Naive thymus-derived CD8-positive, alpha-beta T cell (primary cell): ENCODE data around the gene CADM1. TPM values are rescaled to one million over a fixed set of nuclear protein-coding genes. Genes with fewer than 3 reads are reported as not detected.

ENCODE experiments used
- ATAC-seq, 2 donors: fragments of 150-1000 bp; cut with Tn5 transposase in 1 of 2; sonication (Bioruptor Pico), chemical (Tn5 transposase) in 1 of 2; 1 replicate in 1 of 2; 2 replicates in 1 of 2; pipeline ENCODE4 v1.10.0; 2021; ENCODE audit warnings: mild to moderate bottlenecking in 2 of 2, moderate library complexity in 2 of 2
- POLR2A ChIA-PET: fragments of 350-600 bp; sonication (Branson Sonifier 250); formaldehyde crosslinking; loops from one replicate; lab custom pipeline; 2021; ENCODE audit warnings: antibody characterized with exemption; lab: Charles Lee
- DNase-seq, 10 donors: peaks; one replicate each; pipeline versions ENCODE4 v3.0.0 to v3.0.0-alpha.2; 2020 to 2022
- H3K27ac Mint-ChIP-seq, 10 donors: one replicate each; pipeline ENCODE4 v1.8.0; 2020 to 2022; ENCODE audit warnings: mild to moderate bottlenecking in 10 of 10, mixed read lengths in 10 of 10, moderate library complexity in 4 of 10, inconsistent platforms in 1 of 10
- H3K27me3 Mint-ChIP-seq, 5 donors: one replicate each; pipeline ENCODE4 v1.8.0; 2021 to 2022; ENCODE audit warnings: mixed read lengths in 5 of 5
- H3K36me3 Mint-ChIP-seq, 3 donors: one replicate each; pipeline ENCODE4 v1.8.0; 2020 to 2022; ENCODE audit warnings: mixed read lengths in 3 of 3, mild to moderate bottlenecking in 2 of 3, inconsistent platforms in 1 of 3
- H3K4me1 Mint-ChIP-seq, 4 donors: one replicate each; pipeline ENCODE4 v1.8.0; 2021 to 2022; ENCODE audit warnings: mixed read lengths in 4 of 4
- H3K4me3 Mint-ChIP-seq, 10 donors: one replicate each; pipeline ENCODE4 v1.8.0; 2020 to 2022; ENCODE audit warnings: mild to moderate bottlenecking in 10 of 10, mixed read lengths in 10 of 10, moderate library complexity in 6 of 10, inconsistent platforms in 1 of 10
- H3K9me3 Mint-ChIP-seq, 9 donors: one replicate each; pipeline ENCODE4 v1.8.0; 2020 to 2022; ENCODE audit warnings: mixed read lengths in 9 of 9, mild to moderate bottlenecking in 3 of 9, inconsistent platforms in 1 of 9, moderate library complexity in 1 of 9
- polyA plus RNA-seq, 3 donors: library from polyadenylated mRNA; unstranded; fragments of 300-500 nt; fragmentation: Illumina TruSeq; gene quantifications; one replicate each; pipeline ENCODE4 v1.2.3, GENCODE V29; 2021
- total RNA-seq, 8 experiments: library from RNA in 2 of 8; stranded (reverse) in 2 of 8; gene quantifications; one replicate each; pipeline ENCODE4 v1.2.3 and lab custom pipeline; 2021 to 2026

CADM1 gene
- total and polyA plus RNA-seq, 5 experiments from 2014 or later = 3.5 TPM; not detected in 4

GRCh38 chr11:115183830-115184229 is 320.4 kb downstream of the CADM1 start:
- Mint-ChIP-seq H3K9me3 (peaks cover 0 to 2% (median 0%) of the 10 kb centered on the region in 9 donors), H3K4me1 (no peaks in the 10 kb centered on the region), H3K4me3 (no peak overlapping the region), H3K27ac (no peak overlapping the region), H3K27me3 (peaks cover 0 to 8% (median 2%) of the 10 kb centered on the region in 5 donors), H3K36me3 (no peaks in the 10 kb centered on the region)
- POLR2A ChIA-PET = no interaction called here
- DNase-seq (no peak), ATAC-seq (no peak)

GRCh38 chr11:115183136-115183535 is 321.1 kb downstream of the CADM1 start:
- Mint-ChIP-seq H3K36me3 (no peaks in the 10 kb centered on the region), H3K4me3 (no peak overlapping the region), H3K9me3 (peaks cover 0 to 2% (median 0%) of the 10 kb centered on the region in 9 donors), H3K4me1 (no peaks in the 10 kb centered on the region), H3K27me3 (peaks cover 0 to 8% (median under 1%) of the 10 kb centered on the region in 5 donors), H3K27ac (no peak overlapping the region)
- POLR2A ChIA-PET = no interaction called here
- ATAC-seq (no peak), DNase-seq (no peak)

GRCh38 chr11:115182282-115182955 is 321.8 kb downstream of the CADM1 start:
- Mint-ChIP-seq H3K4me3 (no peak overlapping the region), H3K27me3 (peaks cover 0 to 8% (median 0%) of the 10 kb centered on the region in 5 donors), H3K36me3 (no peaks in the 10 kb centered on the region), H3K9me3 (peaks cover 0 to 2% (median 0%) of the 10 kb centered on the region in 9 donors), H3K27ac (no peak overlapping the region), H3K4me1 (no peaks in the 10 kb centered on the region)
- ATAC-seq (no peak), DNase-seq (no peak)
- POLR2A ChIA-PET = no interaction called here

- Mint-ChIP-seq H3K4me3 (no peak overlapping the region), H3K4me1 (no peaks in the 10 kb centered on the region), H3K27me3 (peaks cover 0 to 2% (median 0%) of the 10 kb centered on the region in 5 donors), H3K27ac (no peak overlapping the region), H3K36me3 (no peaks in the 10 kb centered on the region), H3K9me3 (peaks cover 0 to 2% (median 0%) of the 10 kb centered on the region in 9 donors)
- POLR2A ChIA-PET = no interaction called here
- DNase-seq = no peak
- no peak for ATAC-seq
Observed at GRCh38 chr11:115181538-115181937, 322.7 kb downstream of the CADM1 start.

GRCh38 chr11:115180272-115180671 is 323.9 kb downstream of the CADM1 start:
- H3K27me3 Mint-ChIP-seq = no peaks in the 10 kb centered on the region
- no peak for ATAC-seq
- H3K27ac Mint-ChIP-seq = no peak overlapping the region
- no peak for DNase-seq
- H3K4me1 Mint-ChIP-seq = no peaks in the 10 kb centered on the region
- POLR2A ChIA-PET = interaction anchor here (0.6 kb wide), 1 partner anchor 1050 kb away, joined by 3 read pairs; no protein-coding TSS in a partner anchor
- H3K36me3 Mint-ChIP-seq = no peaks in the 10 kb centered on the region
- H3K4me3 Mint-ChIP-seq = no peak overlapping the region
- peaks cover 0 to 2% (median 0%) of the 10 kb centered on the region in 9 donors for H3K9me3 Mint-ChIP-seq

GRCh38 chr11:115179636-115180035 is 324.6 kb downstream of the CADM1 start:
- DNase-seq (no peak), ATAC-seq (no peak)
- no peaks in the 10 kb centered on the region for H3K27me3 Mint-ChIP-seq
- no peak overlapping the region for H3K27ac Mint-ChIP-seq
- no peak overlapping the region for H3K4me3 Mint-ChIP-seq
- POLR2A ChIA-PET = no interaction called here
- no peaks in the 10 kb centered on the region for H3K36me3 Mint-ChIP-seq
- H3K9me3 Mint-ChIP-seq = peaks cover 0 to 2% (median 0%) of the 10 kb centered on the region in 9 donors
- H3K4me1 Mint-ChIP-seq = no peaks in the 10 kb centered on the region

GRCh38 chr11:115178705-115179104 is 325.5 kb downstream of the CADM1 start:
- POLR2A ChIA-PET = no interaction called here
- DNase-seq (no peak), ATAC-seq (no peak)
- Mint-ChIP-seq H3K27me3 (no peaks in the 10 kb centered on the region), H3K9me3 (peaks cover 0 to 2% (median 0%) of the 10 kb centered on the region in 9 donors), H3K27ac (no peak overlapping the region), H3K36me3 (no peaks in the 10 kb centered on the region), H3K4me3 (no peak overlapping the region), H3K4me1 (no peaks in the 10 kb centered on the region)

- POLR2A ChIA-PET = interaction anchor here (0.7 kb wide), 1 partner anchor 99 kb away, joined by 6 read pairs; no protein-coding TSS in a partner anchor
- peaks cover 0 to 2% (median 0%) of the 10 kb centered on the region in 9 donors for H3K9me3 Mint-ChIP-seq
Observed at GRCh38 chr11:115173136-115173535, 331.1 kb downstream of the CADM1 start.

GRCh38 chr11:115170133-115170815 is 333.9 kb downstream of the CADM1 start:
- no peak for ATAC-seq
- H3K9me3 Mint-ChIP-seq = no peaks in the 10 kb centered on the region
- POLR2A ChIA-PET = no interaction called here
- peaks cover 4 to 20% (median 12%) of the 10 kb centered on the region in 5 donors for H3K27me3 Mint-ChIP-seq
- H3K36me3 Mint-ChIP-seq = no peaks in the 10 kb centered on the region
- DNase-seq = peak in 1 of 10 donors; percentile 12
- no peak overlapping the region for H3K27ac Mint-ChIP-seq
- no peaks in the 10 kb centered on the region for H3K4me1 Mint-ChIP-seq
- H3K4me3 Mint-ChIP-seq = no peak overlapping the region

More at GRCh38 chr11:115173136-115173535, 331.1 kb downstream of the CADM1 start:
- peaks cover 0 to 12% (median 3%) of the 10 kb centered on the region in 5 donors for H3K27me3 Mint-ChIP-seq
- DNase-seq (no peak), ATAC-seq (no peak)
- H3K4me1 Mint-ChIP-seq = no peaks in the 10 kb centered on the region
- no peaks in the 10 kb centered on the region for H3K36me3 Mint-ChIP-seq
- no peak overlapping the region for H3K27ac Mint-ChIP-seq
- H3K4me3 Mint-ChIP-seq = no peak overlapping the region

- H3K27me3 Mint-ChIP-seq = peaks cover 5 to 23% (median 12%) of the 10 kb centered on the region in 5 donors
- DNase-seq (no peak), ATAC-seq (no peak)
- POLR2A ChIA-PET = no interaction called here
- H3K27ac Mint-ChIP-seq = no peak overlapping the region
- H3K4me3 Mint-ChIP-seq = no peak overlapping the region
- no peaks in the 10 kb centered on the region for H3K36me3 Mint-ChIP-seq
- H3K4me1 Mint-ChIP-seq = no peaks in the 10 kb centered on the region
- H3K9me3 Mint-ChIP-seq = no peaks in the 10 kb centered on the region
Observed at GRCh38 chr11:115169251-115169650, 335.0 kb downstream of the CADM1 start.

GRCh38 chr11:115168686-115169085 is 335.5 kb downstream of the CADM1 start:
- no peaks in the 10 kb centered on the region for H3K36me3 Mint-ChIP-seq
- no peak overlapping the region for H3K27ac Mint-ChIP-seq
- POLR2A ChIA-PET = no interaction called here
- no peak overlapping the region for H3K4me3 Mint-ChIP-seq
- no peak for ATAC-seq
- peaks cover 6 to 23% (median 18%) of the 10 kb centered on the region in 5 donors for H3K27me3 Mint-ChIP-seq
- no peaks in the 10 kb centered on the region for H3K9me3 Mint-ChIP-seq
- DNase-seq = no peak
- no peaks in the 10 kb centered on the region for H3K4me1 Mint-ChIP-seq

- peaks cover 6 to 23% (median 18%) of the 10 kb centered on the region in 5 donors for H3K27me3 Mint-ChIP-seq
- POLR2A ChIA-PET = no interaction called here
- H3K4me1 Mint-ChIP-seq = no peaks in the 10 kb centered on the region
- no peak for DNase-seq
- H3K9me3 Mint-ChIP-seq = no peaks in the 10 kb centered on the region
- ATAC-seq = no peak
- no peak overlapping the region for H3K27ac Mint-ChIP-seq
- no peak overlapping the region for H3K4me3 Mint-ChIP-seq
- no peaks in the 10 kb centered on the region for H3K36me3 Mint-ChIP-seq
Observed at GRCh38 chr11:115168229-115168671, 336.0 kb downstream of the CADM1 start.

GRCh38 chr11:115167456-115167855 is 336.8 kb downstream of the CADM1 start:
- POLR2A ChIA-PET = no interaction called here

More at GRCh38 chr11:115167456-115167855, 336.8 kb downstream of the CADM1 start:
- no peak overlapping the region for H3K4me3 Mint-ChIP-seq
- no peaks in the 10 kb centered on the region for H3K9me3 Mint-ChIP-seq
- H3K4me1 Mint-ChIP-seq = no peaks in the 10 kb centered on the region
- H3K36me3 Mint-ChIP-seq = no peaks in the 10 kb centered on the region
- H3K27me3 Mint-ChIP-seq = peaks cover 6 to 30% (median 23%) of the 10 kb centered on the region in 5 donors
- ATAC-seq (no peak), DNase-seq (no peak)
- H3K27ac Mint-ChIP-seq = no peak overlapping the region
